ENCODE data around the gene ARMH4. TPM values are rescaled to one million over a fixed set of nuclear protein-coding genes. Genes with fewer than 3 reads are reported as not detected.

The ARMH4 gene
- polyA plus RNA-seq, 1 donor from 2014 or later: 14.1 TPM

DNA sequence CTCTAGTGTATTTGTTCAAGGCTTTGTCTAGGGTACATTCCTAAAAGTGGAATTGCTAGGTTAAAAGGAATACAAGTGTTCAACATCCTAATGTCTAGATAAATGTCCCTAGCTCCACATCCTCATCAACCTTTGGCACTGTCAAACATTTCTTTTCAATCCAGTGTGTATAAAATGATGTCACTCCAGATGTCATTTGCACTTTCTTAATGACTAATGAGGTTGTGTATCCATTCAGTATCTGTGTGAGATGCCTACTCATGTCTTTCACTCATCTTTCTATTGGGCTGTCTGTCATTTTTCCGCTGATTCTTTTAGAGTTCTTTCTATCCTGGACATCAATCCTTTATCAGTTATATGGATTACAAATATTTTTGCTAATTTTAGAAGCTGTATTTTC, 43.3 kb downstream of the ARMH4 start:
- Histone ChIP-seq H3K9me3 (ENCODE audit: low read length) (no peaks in the 10 kb centered on the region), H3K27me3 (ENCODE audit: insufficient read depth, low read depth, low read length) (no peaks in the 10 kb centered on the region), H3K36me3 (ENCODE audit: insufficient read depth, low read length) (no peaks in the 10 kb centered on the region), H3K4me2 (ENCODE audit: low read length) (no peak overlapping the region), H4K20me1 (ENCODE audit: insufficient read depth) (no peaks in the 10 kb centered on the region), H3K79me2 (replicated peaks; ENCODE audit: insufficient read depth, low read length) (no peaks in the 10 kb centered on the region), H3F3A (ENCODE audit: insufficient read depth, low read length, poor library complexity, severe bottlenecking) (no peaks in the 10 kb centered on the region), H3K9ac (ENCODE audit: low read length) (no peak overlapping the region), H3K4me3 (ENCODE audit: low read length) (no peak overlapping the region), H3K27ac (ENCODE audit: low read length) (no peak overlapping the region), H2AFZ (ENCODE audit: low read depth, low read length) (no peak overlapping the region), H3K9me2 (ENCODE audit: insufficient read depth, low read length) (no peaks in the 10 kb centered on the region)
- no peak for TF ChIP-seq POLR2AphosphoS5 (IDR thresholded peaks at IDR 0.05)
- TF ChIP-seq MXI1 (conservative IDR thresholded peaks at IDR 0.05; ENCODE audit: poor library complexity, severe bottlenecking): no peak
- TF ChIP-seq TAF1 (IDR thresholded peaks at IDR 0.05; ENCODE audit: low read depth): no peak
- no peak for TF ChIP-seq RAD21 (conservative IDR thresholded peaks at IDR 0.05)
- no peak for TF ChIP-seq REST (IDR thresholded peaks at IDR 0.05; ENCODE audit: borderline replicate concordance)
- TF ChIP-seq CTCF (IDR thresholded peaks at IDR 0.05; ENCODE audit: poor library complexity, severe bottlenecking): no peak
- TF ChIP-seq EZH2 (IDR thresholded peaks at IDR 0.05; ENCODE audit: borderline replicate concordance, insufficient read depth, low read length, poor library complexity, severe bottlenecking): no peak
- no peak for TF ChIP-seq SMC3 (conservative IDR thresholded peaks at IDR 0.05; ENCODE audit: poor library complexity)
- no peak for TF ChIP-seq EP300 (conservative IDR thresholded peaks at IDR 0.05; ENCODE audit: poor library complexity, severe bottlenecking)

DNA sequence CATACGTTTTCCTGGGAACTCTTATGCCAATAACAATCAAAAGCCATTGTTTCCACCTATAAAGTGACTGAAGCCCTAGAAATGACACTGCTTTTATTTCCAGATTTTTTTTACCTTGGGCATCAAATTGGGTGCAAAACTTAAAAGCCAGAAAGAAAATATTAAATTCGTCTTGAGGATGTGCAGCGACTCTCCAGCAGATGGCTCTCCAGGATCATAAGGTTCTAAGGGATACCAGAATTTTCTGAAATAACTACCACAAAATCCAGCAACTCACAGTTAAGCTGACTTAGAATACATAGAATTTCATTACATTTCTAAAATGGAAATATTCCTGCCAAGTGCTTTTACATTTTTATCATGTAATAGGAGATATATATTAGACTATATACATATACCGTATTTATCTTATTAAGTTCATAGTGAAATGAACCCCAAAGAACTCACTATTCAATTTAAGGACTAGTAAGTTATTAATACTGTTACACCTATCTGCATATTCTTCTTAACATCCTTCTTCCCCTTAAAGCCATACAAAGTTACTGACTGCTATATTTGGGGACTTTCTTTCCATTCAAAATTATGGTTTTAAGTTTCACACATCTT, 44.0 kb downstream of the ARMH4 start:
- H3K27ac ChIP-seq (ENCODE audit: low read length): no peak overlapping the region
- no peaks in the 10 kb centered on the region for H3K27me3 ChIP-seq (ENCODE audit: insufficient read depth, low read depth, low read length)
- no peak overlapping the region for H3K9ac ChIP-seq (ENCODE audit: low read length)
- H4K20me1 ChIP-seq (ENCODE audit: insufficient read depth): no peaks in the 10 kb centered on the region
- no peaks in the 10 kb centered on the region for H3F3A ChIP-seq (ENCODE audit: insufficient read depth, low read length, poor library complexity, severe bottlenecking)
- H2AFZ ChIP-seq (ENCODE audit: low read depth, low read length): no peak overlapping the region
- no peaks in the 10 kb centered on the region for H3K9me2 ChIP-seq (ENCODE audit: insufficient read depth, low read length)
- no peaks in the 10 kb centered on the region for H3K36me3 ChIP-seq (ENCODE audit: insufficient read depth, low read length)
- H3K9me3 ChIP-seq (ENCODE audit: low read length): no peaks in the 10 kb centered on the region
- TF ChIP-seq EP300 (conservative IDR thresholded peaks at IDR 0.05; ENCODE audit: poor library complexity, severe bottlenecking) (no peak), MXI1 (conservative IDR thresholded peaks at IDR 0.05; ENCODE audit: poor library complexity, severe bottlenecking) (peak; percentile 17), TAF1 (IDR thresholded peaks at IDR 0.05; ENCODE audit: low read depth) (no peak), SMC3 (conservative IDR thresholded peaks at IDR 0.05; ENCODE audit: poor library complexity) (peak; percentile 93), CTCF (IDR thresholded peaks at IDR 0.05; ENCODE audit: poor library complexity, severe bottlenecking) (peak; percentile 88), EZH2 (IDR thresholded peaks at IDR 0.05; ENCODE audit: borderline replicate concordance, insufficient read depth, low read length, poor library complexity, severe bottlenecking) (no peak), REST (IDR thresholded peaks at IDR 0.05; ENCODE audit: borderline replicate concordance) (no peak), POLR2AphosphoS5 (IDR thresholded peaks at IDR 0.05) (no peak), RAD21 (conservative IDR thresholded peaks at IDR 0.05) (peak; percentile 93)
- H3K4me2 ChIP-seq (ENCODE audit: low read length): no peak overlapping the region
- H3K4me3 ChIP-seq (ENCODE audit: low read length): no peak overlapping the region
- H3K79me2 ChIP-seq (replicated peaks; ENCODE audit: insufficient read depth, low read length): no peaks in the 10 kb centered on the region

Measured in neural cell (in vitro differentiated cells).